DOHH2 (cell line): ENCODE data around the gene GDNF.

ENCODE experiments used
- CTCF ChIP-seq: fragments of 200-600 bp; sonication (generic); IDR thresholded peaks from one replicate; pipeline ENCODE4 v1.5.1; 2014; ENCODE audit warnings: antibody characterized with exemption, mild to moderate bottlenecking, low read depth, low read length; ENCODE audit not compliant: poor library complexity, severe bottlenecking
- EZH2phosphoT487 ChIP-seq: fragments of 200-600 bp; sonication (generic); IDR thresholded peaks from 2 replicates; pipeline ENCODE4 v1.6.1; 2017; ENCODE audit warnings: borderline replicate concordance, mild to moderate bottlenecking, antibody characterized with exemption, low read length, moderate library complexity, mixed read lengths

GRCh38 chr5:37816331-37816730, 23.5 kb downstream of the GDNF start:
- TF ChIP-seq CTCF = no peak
- no peak for TF ChIP-seq EZH2phosphoT487
